HL-60 (cell line): Measurements from ENCODE around the gene PPP3CB.

Experiments used
- POLR2AphosphoS5 ChIP-seq: IDR thresholded peaks from 2 replicates; pipeline ENCODE4 v1.6.1; 2012; ENCODE audit warnings: low read depth
- TF ChIP-seq, protein P1 (sequence below): IDR thresholded peaks from one replicate; pipeline ENCODE4 v1.5.1; 2011; ENCODE audit warnings: low read length, control low read depth, inconsistent platforms; ENCODE audit not compliant: insufficient read depth
- TF ChIP-seq, protein P2 (sequence below): IDR thresholded peaks from 2 replicates; pipeline ENCODE4 v1.6.1; 2012; ENCODE audit warnings: low read depth; ENCODE audit not compliant: insufficient replicate concordance

DNA sequence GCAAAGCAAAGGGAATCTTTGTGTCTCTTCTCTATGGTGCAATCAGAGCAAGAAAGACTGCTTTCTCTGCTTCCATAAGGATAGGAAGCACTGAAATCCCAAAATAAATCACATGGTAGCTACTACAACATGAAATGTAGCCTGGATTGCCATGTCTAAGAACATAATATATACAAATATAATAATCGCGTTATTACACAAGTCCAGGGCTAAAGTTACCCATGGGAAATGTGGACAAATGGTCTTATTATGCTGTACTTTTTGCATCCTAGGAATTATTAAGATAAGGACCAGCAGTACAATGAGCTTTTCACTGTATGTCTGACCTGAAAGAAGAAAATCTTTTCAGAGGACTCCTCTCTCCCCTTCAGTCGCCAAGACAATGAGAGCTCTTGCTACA, 23.5 kb upstream of the PPP3CB start:
- no peak for TF ChIP-seq POLR2AphosphoS5
- TF ChIP-seq, protein P1, sequence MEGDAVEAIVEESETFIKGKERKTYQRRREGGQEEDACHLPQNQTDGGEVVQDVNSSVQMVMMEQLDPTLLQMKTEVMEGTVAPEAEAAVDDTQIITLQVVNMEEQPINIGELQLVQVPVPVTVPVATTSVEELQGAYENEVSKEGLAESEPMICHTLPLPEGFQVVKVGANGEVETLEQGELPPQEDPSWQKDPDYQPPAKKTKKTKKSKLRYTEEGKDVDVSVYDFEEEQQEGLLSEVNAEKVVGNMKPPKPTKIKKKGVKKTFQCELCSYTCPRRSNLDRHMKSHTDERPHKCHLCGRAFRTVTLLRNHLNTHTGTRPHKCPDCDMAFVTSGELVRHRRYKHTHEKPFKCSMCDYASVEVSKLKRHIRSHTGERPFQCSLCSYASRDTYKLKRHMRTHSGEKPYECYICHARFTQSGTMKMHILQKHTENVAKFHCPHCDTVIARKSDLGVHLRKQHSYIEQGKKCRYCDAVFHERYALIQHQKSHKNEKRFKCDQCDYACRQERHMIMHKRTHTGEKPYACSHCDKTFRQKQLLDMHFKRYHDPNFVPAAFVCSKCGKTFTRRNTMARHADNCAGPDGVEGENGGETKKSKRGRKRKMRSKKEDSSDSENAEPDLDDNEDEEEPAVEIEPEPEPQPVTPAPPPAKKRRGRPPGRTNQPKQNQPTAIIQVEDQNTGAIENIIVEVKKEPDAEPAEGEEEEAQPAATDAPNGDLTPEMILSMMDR, result no peak
- TF ChIP-seq, protein P2, sequence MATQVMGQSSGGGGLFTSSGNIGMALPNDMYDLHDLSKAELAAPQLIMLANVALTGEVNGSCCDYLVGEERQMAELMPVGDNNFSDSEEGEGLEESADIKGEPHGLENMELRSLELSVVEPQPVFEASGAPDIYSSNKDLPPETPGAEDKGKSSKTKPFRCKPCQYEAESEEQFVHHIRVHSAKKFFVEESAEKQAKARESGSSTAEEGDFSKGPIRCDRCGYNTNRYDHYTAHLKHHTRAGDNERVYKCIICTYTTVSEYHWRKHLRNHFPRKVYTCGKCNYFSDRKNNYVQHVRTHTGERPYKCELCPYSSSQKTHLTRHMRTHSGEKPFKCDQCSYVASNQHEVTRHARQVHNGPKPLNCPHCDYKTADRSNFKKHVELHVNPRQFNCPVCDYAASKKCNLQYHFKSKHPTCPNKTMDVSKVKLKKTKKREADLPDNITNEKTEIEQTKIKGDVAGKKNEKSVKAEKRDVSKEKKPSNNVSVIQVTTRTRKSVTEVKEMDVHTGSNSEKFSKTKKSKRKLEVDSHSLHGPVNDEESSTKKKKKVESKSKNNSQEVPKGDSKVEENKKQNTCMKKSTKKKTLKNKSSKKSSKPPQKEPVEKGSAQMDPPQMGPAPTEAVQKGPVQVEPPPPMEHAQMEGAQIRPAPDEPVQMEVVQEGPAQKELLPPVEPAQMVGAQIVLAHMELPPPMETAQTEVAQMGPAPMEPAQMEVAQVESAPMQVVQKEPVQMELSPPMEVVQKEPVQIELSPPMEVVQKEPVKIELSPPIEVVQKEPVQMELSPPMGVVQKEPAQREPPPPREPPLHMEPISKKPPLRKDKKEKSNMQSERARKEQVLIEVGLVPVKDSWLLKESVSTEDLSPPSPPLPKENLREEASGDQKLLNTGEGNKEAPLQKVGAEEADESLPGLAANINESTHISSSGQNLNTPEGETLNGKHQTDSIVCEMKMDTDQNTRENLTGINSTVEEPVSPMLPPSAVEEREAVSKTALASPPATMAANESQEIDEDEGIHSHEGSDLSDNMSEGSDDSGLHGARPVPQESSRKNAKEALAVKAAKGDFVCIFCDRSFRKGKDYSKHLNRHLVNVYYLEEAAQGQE, result no peak
